HepG2 (cell line): ENCODE data around the gene KL. TPM values are rescaled to one million over a fixed set of nuclear protein-coding genes. Genes with fewer than 3 reads are reported as not detected.
A peak's percentile ranks its signal among the peaks of the same experiment; 100 is the strongest.

Experiments used
- DBP ChIP-seq: sonication (generic); formaldehyde crosslinking; IDR thresholded peaks from 2 replicates; pipeline ENCODE4 v1.4.0; 2020; ENCODE audit warnings: missing genetic modification reagents; ENCODE audit errors: not compliant biosample characterization
- FOXA3 ChIP-seq: IDR thresholded peaks from 2 replicates; pipeline ENCODE4 v1.6.1; 2016; ENCODE audit warnings: missing genetic modification reagents, missing compliant biosample characterization
- FOXP1 ChIP-seq, 2 experiments: fragments of 450-650 bp in 1 of 2; IDR thresholded peaks; 2 replicates each; pipeline ENCODE4 v1.6.1; 2017 to 2018; ENCODE audit warnings: antibody characterized with exemption in 1 of 2
- GATAD2A ChIP-seq: IDR thresholded peaks from 2 replicates; pipeline ENCODE4 v1.6.1; 2016
- HNRNPLL ChIP-seq: fragments of 200-400 bp; formaldehyde crosslinking; IDR thresholded peaks from 2 replicates; pipeline ENCODE4 v1.6.1; 2017; ENCODE audit warnings: mild to moderate bottlenecking, low read depth, low read length; ENCODE audit not compliant: poor library complexity, severe bottlenecking
- ISL2 ChIP-seq: sonication (generic); formaldehyde crosslinking; IDR thresholded peaks from 2 replicates; pipeline ENCODE4 v1.5.0; 2020; ENCODE audit warnings: missing genetic modification reagents
- MXI1 ChIP-seq: IDR thresholded peaks from 3 replicates; pipeline ENCODE4 v1.6.1; 2012; ENCODE audit warnings: low read depth, low read length, inconsistent platforms, borderline replicate concordance
- NR2F6 ChIP-seq, 2 experiments: IDR thresholded peaks; 2 replicates each; pipeline ENCODE4 v1.6.1; 2016; ENCODE audit warnings: antibody characterized with exemption in 1 of 2, mild to moderate bottlenecking in 1 of 2
- PBX3 ChIP-seq: sonication (generic); formaldehyde crosslinking; IDR thresholded peaks from 2 replicates; pipeline ENCODE4 v1.8.1; 2023; ENCODE audit warnings: missing genetic modification reagents, inconsistent platforms, borderline replicate concordance
- SOX13 ChIP-seq, 3 experiments: fragments of 450-650 bp in 1 of 3; sonication (generic) in 1 of 3; formaldehyde crosslinking in 1 of 3; IDR thresholded peaks in 2 of 3; conservative IDR thresholded peaks in 1 of 3; 2 replicates each; pipeline versions ENCODE4 v1.5.0 to v1.6.1; 2016 to 2020; ENCODE audit warnings: antibody characterized with exemption in 1 of 3, mild to moderate bottlenecking in 1 of 3, missing compliant biosample characterization in 1 of 3, missing genetic modification reagents in 1 of 3, moderate library complexity in 1 of 3
- TARDBP ChIP-seq: sonication (generic); formaldehyde crosslinking; IDR thresholded peaks from 2 replicates; pipeline ENCODE4 v1.8.0; 2022; ENCODE audit warnings: mild to moderate bottlenecking, missing genetic modification reagents
- ZGPAT ChIP-seq: IDR thresholded peaks from 2 replicates; pipeline ENCODE4 v1.6.1; 2016; ENCODE audit warnings: mild to moderate bottlenecking
- ZNF230 ChIP-seq: sonication (generic); formaldehyde crosslinking; IDR thresholded peaks from 2 replicates; pipeline ENCODE4 v1.4.0; 2020; ENCODE audit warnings: mild to moderate bottlenecking, missing genetic modification reagents
- ZNF235 ChIP-seq: sonication (generic); formaldehyde crosslinking; IDR thresholded peaks from 2 replicates; pipeline ENCODE4 v1.8.1; 2023; ENCODE audit warnings: mild to moderate bottlenecking, missing genetic modification reagents, borderline replicate concordance
- ZNF260 ChIP-seq: sonication (generic); formaldehyde crosslinking; IDR thresholded peaks from 2 replicates; pipeline ENCODE4 v1.4.0; 2020; ENCODE audit warnings: missing genetic modification reagents, low read depth, mild to moderate bottlenecking, borderline replicate concordance
- ZNF343 ChIP-seq: sonication (generic); formaldehyde crosslinking; IDR thresholded peaks from 2 replicates; pipeline ENCODE4 v1.4.0; 2020; ENCODE audit warnings: mild to moderate bottlenecking, missing genetic modification reagents
- ZNF580 ChIP-seq: IDR thresholded peaks from 2 replicates; pipeline ENCODE4 v1.6.1; 2016; ENCODE audit warnings: low read depth, borderline replicate concordance
- ZNF652 ChIP-seq: IDR thresholded peaks from 2 replicates; pipeline ENCODE4 v1.6.1; 2016; ENCODE audit warnings: low read depth, borderline replicate concordance
- ZNF775 ChIP-seq: sonication (generic); formaldehyde crosslinking; IDR thresholded peaks from 2 replicates; pipeline ENCODE4 v1.4.0; 2020; ENCODE audit warnings: missing genetic modification reagents, mild to moderate bottlenecking, moderate library complexity, borderline replicate concordance
- polyA plus RNA-seq, 8 experiments: library from polyadenylated mRNA; depleted of rRNA in 3 of 8; stranded (reverse) in 7 of 8; unstranded in 1 of 8; fragments of >200 nt; fragmentation: Illumina TruSeq in 4 of 8; extraction: Trizol in 4 of 8; gene quantifications; 2 replicates each; pipeline versions ENCODE4 v1.2.1 to v1.2.3, GENCODE V29; 2011 to 2016; ENCODE audit warnings: low read depth in 4 of 8, missing spikeins in 1 of 8, mixed read lengths in 1 of 8; ENCODE audit not compliant: insufficient read depth in 1 of 8
- total RNA-seq, 5 experiments: library from RNA; depleted of rRNA; stranded (reverse); fragments of >200 nt; fragmentation: Illumina TruSeq; extraction: Trizol; gene quantifications; 2 replicates each; pipeline ENCODE4 v1.2.3, GENCODE V29; 2016; ENCODE audit warnings: low read depth in 1 of 5
- TF ChIP-seq, protein P1 (sequence below): IDR thresholded peaks from 2 replicates; pipeline ENCODE4 v1.4.0; 2020; ENCODE audit warnings: mild to moderate bottlenecking, missing genetic modification reagents
- TF ChIP-seq, protein P2 (sequence below): sonication (generic); formaldehyde crosslinking; IDR thresholded peaks from 2 replicates; pipeline ENCODE4 v1.8.0; 2022; ENCODE audit warnings: mild to moderate bottlenecking, missing genetic modification reagents

The KL gene
- total and polyA plus RNA-seq, 2 of the 13 experiments (the other 11 are each of a cell fraction or from before 2014, with no cell fraction given) = not detected

GRCh38 chr13:33007237-33007636 is 9.0 kb upstream of the KL start (continued):
- TF ChIP-seq, protein P1, sequence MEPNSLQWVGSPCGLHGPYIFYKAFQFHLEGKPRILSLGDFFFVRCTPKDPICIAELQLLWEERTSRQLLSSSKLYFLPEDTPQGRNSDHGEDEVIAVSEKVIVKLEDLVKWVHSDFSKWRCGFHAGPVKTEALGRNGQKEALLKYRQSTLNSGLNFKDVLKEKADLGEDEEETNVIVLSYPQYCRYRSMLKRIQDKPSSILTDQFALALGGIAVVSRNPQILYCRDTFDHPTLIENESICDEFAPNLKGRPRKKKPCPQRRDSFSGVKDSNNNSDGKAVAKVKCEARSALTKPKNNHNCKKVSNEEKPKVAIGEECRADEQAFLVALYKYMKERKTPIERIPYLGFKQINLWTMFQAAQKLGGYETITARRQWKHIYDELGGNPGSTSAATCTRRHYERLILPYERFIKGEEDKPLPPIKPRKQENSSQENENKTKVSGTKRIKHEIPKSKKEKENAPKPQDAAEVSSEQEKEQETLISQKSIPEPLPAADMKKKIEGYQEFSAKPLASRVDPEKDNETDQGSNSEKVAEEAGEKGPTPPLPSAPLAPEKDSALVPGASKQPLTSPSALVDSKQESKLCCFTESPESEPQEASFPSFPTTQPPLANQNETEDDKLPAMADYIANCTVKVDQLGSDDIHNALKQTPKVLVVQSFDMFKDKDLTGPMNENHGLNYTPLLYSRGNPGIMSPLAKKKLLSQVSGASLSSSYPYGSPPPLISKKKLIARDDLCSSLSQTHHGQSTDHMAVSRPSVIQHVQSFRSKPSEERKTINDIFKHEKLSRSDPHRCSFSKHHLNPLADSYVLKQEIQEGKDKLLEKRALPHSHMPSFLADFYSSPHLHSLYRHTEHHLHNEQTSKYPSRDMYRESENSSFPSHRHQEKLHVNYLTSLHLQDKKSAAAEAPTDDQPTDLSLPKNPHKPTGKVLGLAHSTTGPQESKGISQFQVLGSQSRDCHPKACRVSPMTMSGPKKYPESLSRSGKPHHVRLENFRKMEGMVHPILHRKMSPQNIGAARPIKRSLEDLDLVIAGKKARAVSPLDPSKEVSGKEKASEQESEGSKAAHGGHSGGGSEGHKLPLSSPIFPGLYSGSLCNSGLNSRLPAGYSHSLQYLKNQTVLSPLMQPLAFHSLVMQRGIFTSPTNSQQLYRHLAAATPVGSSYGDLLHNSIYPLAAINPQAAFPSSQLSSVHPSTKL (CRISPR knock-in tag) = peak; percentile 55; the same call in 1 of the 2 replicates
- TF ChIP-seq ZNF235 (CRISPR knock-in tag) (no peak), DBP (CRISPR knock-in tag) (no peak), ZGPAT (CRISPR knock-in tag) (no peak), TARDBP (CRISPR knock-in tag) (no peak), ZNF652 (CRISPR knock-in tag) (peak; percentile 94), FOXP1 (IDR thresholded peaks at IDR 0.05) (no peak), FOXP1 (CRISPR knock-in tag; IDR thresholded peaks at IDR 0.05) (peak; percentile 22; the same call in 1 of the 2 replicates), ZNF230 (CRISPR knock-in tag) (no peak), ISL2 (CRISPR knock-in tag) (peak; percentile 72; the same call in 1 of the 2 replicates), PBX3 (CRISPR knock-in tag) (no peak), ZNF260 (CRISPR knock-in tag) (no peak), SOX13 (IDR thresholded peaks at IDR 0.05) (no peak), SOX13 (CRISPR knock-in tag; conservative IDR thresholded peaks at IDR 0.05 in 1 of 2, IDR thresholded peaks at IDR 0.05 in 1 of 2) (0 out of 4 replicates have a peak, but pooled peaks of 1 of the 2 experiments have one; percentile 10), GATAD2A (peak; percentile 51), ZNF343 (CRISPR knock-in tag) (no peak), HNRNPLL (no peak), ZNF580 (no peak), MXI1 (no peak), ZNF775 (no peak), NR2F6 (IDR thresholded peaks at IDR 0.05) (0 out of 2 replicates have a peak, but pooled peaks have one; percentile 29), NR2F6 (CRISPR knock-in tag; IDR thresholded peaks at IDR 0.05) (no peak), FOXA3 (CRISPR knock-in tag) (peak; percentile 50; the same call in 1 of the 2 replicates)
- TF ChIP-seq, protein P2, sequence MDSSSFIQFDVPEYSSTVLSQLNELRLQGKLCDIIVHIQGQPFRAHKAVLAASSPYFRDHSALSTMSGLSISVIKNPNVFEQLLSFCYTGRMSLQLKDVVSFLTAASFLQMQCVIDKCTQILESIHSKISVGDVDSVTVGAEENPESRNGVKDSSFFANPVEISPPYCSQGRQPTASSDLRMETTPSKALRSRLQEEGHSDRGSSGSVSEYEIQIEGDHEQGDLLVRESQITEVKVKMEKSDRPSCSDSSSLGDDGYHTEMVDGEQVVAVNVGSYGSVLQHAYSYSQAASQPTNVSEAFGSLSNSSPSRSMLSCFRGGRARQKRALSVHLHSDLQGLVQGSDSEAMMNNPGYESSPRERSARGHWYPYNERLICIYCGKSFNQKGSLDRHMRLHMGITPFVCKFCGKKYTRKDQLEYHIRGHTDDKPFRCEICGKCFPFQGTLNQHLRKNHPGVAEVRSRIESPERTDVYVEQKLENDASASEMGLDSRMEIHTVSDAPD (CRISPR knock-in tag) = no peak
